ENCODE data around the gene ZBTB11.
"Not testable (repeated sequence)": the region's sequence is repeated elsewhere in the genome, so short reads cannot be mapped to it uniquely, and the experiment has no call there.

The ZBTB11 gene

DNA sequence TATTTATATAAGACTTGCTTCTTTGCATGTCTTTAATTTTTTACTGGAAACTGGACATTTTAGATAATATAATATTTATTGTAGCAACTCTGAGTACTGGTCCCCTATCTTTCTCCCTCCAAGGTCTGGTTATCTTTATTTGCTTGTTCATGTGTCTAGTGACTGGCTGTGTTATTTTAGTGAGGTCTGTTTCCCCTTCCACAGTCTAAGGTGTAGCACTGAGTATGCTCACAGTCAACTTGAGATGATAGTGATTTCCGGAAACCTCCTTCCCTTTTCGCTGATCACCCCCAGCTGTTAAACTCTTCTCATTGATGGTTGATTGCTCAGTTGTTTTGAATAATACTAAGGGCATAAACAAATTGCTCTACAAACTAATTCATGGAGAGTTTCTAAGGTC is 65.9 kb downstream of the ZBTB11 start:
- Histone ChIP-seq H3K36me3 (ENCODE audit: control insufficient read depth in 2 of 2, insufficient read depth in 1 of 2, low read length in 2 of 2) (no peaks in the 10 kb centered on the region), H3K4me3 (ENCODE audit: low read depth, low read length) (no peak overlapping the region), H3K27ac (ENCODE audit: extremely low read depth, low read depth, low read length) (no peak overlapping the region), H3K9me3 (ENCODE audit: control insufficient read depth, insufficient read depth, low read depth, low read length) (no peaks in the 10 kb centered on the region), H3K4me1 (ENCODE audit: control insufficient read depth, insufficient read depth, low read length) (no peaks in the 10 kb centered on the region)
- TF ChIP-seq, protein P1, sequence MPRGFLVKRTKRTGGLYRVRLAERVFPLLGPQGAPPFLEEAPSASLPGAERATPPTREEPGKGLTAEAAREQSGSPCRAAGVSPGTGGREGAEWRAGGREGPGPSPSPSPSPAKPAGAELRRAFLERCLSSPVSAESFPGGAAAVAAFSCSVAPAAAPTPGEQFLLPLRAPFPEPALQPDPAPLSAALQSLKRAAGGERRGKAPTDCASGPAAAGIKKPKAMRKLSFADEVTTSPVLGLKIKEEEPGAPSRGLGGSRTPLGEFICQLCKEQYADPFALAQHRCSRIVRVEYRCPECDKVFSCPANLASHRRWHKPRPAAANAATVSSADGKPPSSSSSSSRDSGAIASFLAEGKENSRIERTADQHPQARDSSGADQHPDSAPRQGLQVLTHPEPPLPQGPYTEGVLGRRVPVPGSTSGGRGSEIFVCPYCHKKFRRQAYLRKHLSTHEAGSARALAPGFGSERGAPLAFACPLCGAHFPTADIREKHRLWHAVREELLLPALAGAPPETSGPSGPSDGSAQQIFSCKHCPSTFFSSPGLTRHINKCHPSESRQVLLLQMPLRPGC (tag by site-specific recombination; IDR thresholded peaks at IDR 0.05) = no peak
- no peak for TF ChIP-seq TRIM28 (IDR thresholded peaks at IDR 0.05; ENCODE audit: borderline replicate concordance, low read length)
- TF ChIP-seq, protein P2, sequence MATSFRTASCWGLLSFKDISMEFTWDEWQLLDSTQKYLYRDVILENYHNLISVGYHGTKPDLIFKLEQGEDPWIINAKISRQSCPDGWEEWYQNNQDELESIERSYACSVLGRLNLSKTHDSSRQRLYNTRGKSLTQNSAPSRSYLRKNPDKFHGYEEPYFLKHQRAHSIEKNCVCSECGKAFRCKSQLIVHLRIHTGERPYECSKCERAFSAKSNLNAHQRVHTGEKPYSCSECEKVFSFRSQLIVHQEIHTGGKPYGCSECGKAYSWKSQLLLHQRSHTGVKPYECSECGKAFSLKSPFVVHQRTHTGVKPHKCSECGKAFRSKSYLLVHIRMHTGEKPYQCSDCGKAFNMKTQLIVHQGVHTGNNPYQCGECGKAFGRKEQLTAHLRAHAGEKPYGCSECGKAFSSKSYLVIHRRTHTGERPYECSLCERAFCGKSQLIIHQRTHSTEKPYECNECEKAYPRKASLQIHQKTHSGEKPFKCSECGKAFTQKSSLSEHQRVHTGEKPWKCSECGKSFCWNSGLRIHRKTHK (tag by site-specific recombination; IDR thresholded peaks at IDR 0.05) = no peak
- no peak for TF ChIP-seq ZNF48 (tag by site-specific recombination; IDR thresholded peaks at IDR 0.05)
- no peak for TF ChIP-seq ZNF169 (tag by site-specific recombination; IDR thresholded peaks at IDR 0.05)
- TF ChIP-seq ZNF571 (tag by site-specific recombination; IDR thresholded peaks at IDR 0.05) = no peak
- TF ChIP-seq ZNF660 (tag by site-specific recombination; IDR thresholded peaks at IDR 0.05) = no peak
- no peak for TF ChIP-seq ZNF76 (tag by site-specific recombination; IDR thresholded peaks at IDR 0.05; ENCODE audit: borderline replicate concordance, low read depth)
- no peak for TF ChIP-seq ZNF473 (tag by site-specific recombination; IDR thresholded peaks at IDR 0.05)
- no peak for TF ChIP-seq ZNF133 (tag by site-specific recombination; IDR thresholded peaks at IDR 0.05)
- TF ChIP-seq, protein P3, sequence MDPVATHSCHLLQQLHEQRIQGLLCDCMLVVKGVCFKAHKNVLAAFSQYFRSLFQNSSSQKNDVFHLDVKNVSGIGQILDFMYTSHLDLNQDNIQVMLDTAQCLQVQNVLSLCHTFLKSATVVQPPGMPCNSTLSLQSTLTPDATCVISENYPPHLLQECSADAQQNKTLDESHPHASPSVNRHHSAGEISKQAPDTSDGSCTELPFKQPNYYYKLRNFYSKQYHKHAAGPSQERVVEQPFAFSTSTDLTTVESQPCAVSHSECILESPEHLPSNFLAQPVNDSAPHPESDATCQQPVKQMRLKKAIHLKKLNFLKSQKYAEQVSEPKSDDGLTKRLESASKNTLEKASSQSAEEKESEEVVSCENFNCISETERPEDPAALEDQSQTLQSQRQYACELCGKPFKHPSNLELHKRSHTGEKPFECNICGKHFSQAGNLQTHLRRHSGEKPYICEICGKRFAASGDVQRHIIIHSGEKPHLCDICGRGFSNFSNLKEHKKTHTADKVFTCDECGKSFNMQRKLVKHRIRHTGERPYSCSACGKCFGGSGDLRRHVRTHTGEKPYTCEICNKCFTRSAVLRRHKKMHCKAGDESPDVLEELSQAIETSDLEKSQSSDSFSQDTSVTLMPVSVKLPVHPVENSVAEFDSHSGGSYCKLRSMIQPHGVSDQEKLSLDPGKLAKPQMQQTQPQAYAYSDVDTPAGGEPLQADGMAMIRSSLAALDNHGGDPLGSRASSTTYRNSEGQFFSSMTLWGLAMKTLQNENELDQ (tag by site-specific recombination; IDR thresholded peaks at IDR 0.05; ENCODE audit: low read depth) = no peak
- TF ChIP-seq, protein P4, sequence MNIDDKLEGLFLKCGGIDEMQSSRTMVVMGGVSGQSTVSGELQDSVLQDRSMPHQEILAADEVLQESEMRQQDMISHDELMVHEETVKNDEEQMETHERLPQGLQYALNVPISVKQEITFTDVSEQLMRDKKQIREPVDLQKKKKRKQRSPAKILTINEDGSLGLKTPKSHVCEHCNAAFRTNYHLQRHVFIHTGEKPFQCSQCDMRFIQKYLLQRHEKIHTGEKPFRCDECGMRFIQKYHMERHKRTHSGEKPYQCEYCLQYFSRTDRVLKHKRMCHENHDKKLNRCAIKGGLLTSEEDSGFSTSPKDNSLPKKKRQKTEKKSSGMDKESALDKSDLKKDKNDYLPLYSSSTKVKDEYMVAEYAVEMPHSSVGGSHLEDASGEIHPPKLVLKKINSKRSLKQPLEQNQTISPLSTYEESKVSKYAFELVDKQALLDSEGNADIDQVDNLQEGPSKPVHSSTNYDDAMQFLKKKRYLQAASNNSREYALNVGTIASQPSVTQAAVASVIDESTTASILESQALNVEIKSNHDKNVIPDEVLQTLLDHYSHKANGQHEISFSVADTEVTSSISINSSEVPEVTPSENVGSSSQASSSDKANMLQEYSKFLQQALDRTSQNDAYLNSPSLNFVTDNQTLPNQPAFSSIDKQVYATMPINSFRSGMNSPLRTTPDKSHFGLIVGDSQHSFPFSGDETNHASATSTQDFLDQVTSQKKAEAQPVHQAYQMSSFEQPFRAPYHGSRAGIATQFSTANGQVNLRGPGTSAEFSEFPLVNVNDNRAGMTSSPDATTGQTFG (tag by site-specific recombination; IDR thresholded peaks at IDR 0.05; ENCODE audit: borderline replicate concordance) = no peak
- no peak for TF ChIP-seq IKZF3 (tag by site-specific recombination; IDR thresholded peaks at IDR 0.05)
- no peak for TF ChIP-seq YY2 (tag by site-specific recombination; IDR thresholded peaks at IDR 0.05)
- no peak for TF ChIP-seq ZSCAN30 (tag by site-specific recombination; IDR thresholded peaks at IDR 0.05)
- TF ChIP-seq, protein P5, sequence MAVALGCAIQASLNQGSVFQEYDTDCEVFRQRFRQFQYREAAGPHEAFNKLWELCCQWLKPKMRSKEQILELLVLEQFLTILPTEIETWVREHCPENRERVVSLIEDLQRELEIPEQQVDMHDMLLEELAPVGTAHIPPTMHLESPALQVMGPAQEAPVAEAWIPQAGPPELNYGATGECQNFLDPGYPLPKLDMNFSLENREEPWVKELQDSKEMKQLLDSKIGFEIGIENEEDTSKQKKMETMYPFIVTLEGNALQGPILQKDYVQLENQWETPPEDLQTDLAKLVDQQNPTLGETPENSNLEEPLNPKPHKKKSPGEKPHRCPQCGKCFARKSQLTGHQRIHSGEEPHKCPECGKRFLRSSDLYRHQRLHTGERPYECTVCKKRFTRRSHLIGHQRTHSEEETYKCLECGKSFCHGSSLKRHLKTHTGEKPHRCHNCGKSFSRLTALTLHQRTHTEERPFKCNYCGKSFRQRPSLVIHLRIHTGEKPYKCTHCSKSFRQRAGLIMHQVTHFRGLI (tag by site-specific recombination; IDR thresholded peaks at IDR 0.05) = no peak
- no peak for TF ChIP-seq ZNF10 (tag by site-specific recombination; IDR thresholded peaks at IDR 0.05)
- no peak for TF ChIP-seq ZNF391 (tag by site-specific recombination; IDR thresholded peaks at IDR 0.05; ENCODE audit: borderline replicate concordance, low read depth)
- ChIA-PET CTCF (no interaction called here), POLR2A (no interaction called here)

DNA sequence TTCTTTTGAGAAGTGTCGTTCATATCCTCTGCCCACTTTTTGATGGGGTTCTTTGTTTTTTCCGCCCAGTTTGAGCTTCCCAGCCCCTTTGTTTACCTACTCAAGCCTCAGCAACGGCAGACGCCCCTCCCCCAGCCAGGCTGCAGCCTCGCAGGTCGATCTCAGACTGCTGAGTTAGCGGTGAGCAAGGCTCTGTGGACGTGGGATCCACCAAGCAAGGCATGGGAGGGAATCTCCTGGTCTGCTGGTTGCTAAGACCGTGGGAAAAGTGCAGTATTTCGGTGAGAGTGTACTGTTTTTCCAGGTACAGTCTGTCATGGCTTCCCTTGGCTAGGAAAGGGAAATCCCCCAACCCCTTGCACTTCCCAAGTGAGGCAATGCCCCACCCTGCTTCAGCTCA is 71.5 kb downstream of the ZBTB11 start:
- H3K36me3 ChIP-seq (ENCODE audit: control insufficient read depth in 2 of 2, insufficient read depth in 1 of 2, low read length in 2 of 2); H3K4me1 ChIP-seq (ENCODE audit: control insufficient read depth, insufficient read depth, low read length); H3K4me3 ChIP-seq (ENCODE audit: low read depth, low read length); CTCF ChIA-PET; H3K9me3 ChIP-seq (ENCODE audit: control insufficient read depth, insufficient read depth, low read depth, low read length); H3K27ac ChIP-seq (ENCODE audit: extremely low read depth, low read depth, low read length); POLR2A ChIA-PET: not testable (repeated sequence)

All from HEK293 (cell line).